Measurements from ENCODE around the gene C2orf42.
A peak's percentile ranks its signal among the peaks of the same experiment; 100 is the strongest.
"Not testable (repeated sequence)": the region's sequence is repeated elsewhere in the genome, so short reads cannot be mapped to it uniquely, and the experiment has no call there.

C2orf42 gene

GRCh38 chr2:70190418-70191243 lies at the start of gene C2orf42:
Gene C2orf42 (minus strand): TSS chr2:70191019. CDS start chr2:70181985, 9,034 bp downstream.
- DNase-seq, result peak; percentile 97

- no peak for DNase-seq
These were observed 49.8 kb upstream of the C2orf42 start for GRCh38 chr2:70240599-70240998.

- no peak for DNase-seq
These were observed 43.1 kb upstream of the C2orf42 start for GRCh38 chr2:70233926-70234325.

GRCh38 chr2:70226781-70227180 lies 36.0 kb upstream of the C2orf42 start:
- DNase-seq, result no peak

DNA sequence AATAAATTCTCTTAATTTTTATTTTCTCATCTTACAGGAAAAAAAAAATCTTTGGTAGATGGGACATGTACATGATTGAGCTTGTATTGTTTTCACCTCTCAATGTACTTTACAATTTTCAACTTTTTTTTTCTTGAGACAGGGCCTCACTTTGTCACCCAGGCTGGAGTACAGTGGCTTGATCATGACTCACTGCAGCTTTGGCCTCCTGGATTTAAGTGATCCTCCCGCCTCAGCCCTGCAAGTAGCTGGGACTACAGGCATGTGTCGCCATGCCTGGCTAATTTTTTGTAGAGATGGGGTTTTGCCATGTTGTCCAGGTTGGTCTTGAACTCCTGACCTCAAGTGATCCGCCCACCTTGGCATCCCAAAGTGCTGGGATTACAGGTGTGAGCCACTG lies 32.5 kb upstream of the C2orf42 start:
- not testable (repeated sequence) for DNase-seq

- no peak for DNase-seq
These were observed 24.2 kb upstream of the C2orf42 start for GRCh38 chr2:70214953-70215549.

DNA sequence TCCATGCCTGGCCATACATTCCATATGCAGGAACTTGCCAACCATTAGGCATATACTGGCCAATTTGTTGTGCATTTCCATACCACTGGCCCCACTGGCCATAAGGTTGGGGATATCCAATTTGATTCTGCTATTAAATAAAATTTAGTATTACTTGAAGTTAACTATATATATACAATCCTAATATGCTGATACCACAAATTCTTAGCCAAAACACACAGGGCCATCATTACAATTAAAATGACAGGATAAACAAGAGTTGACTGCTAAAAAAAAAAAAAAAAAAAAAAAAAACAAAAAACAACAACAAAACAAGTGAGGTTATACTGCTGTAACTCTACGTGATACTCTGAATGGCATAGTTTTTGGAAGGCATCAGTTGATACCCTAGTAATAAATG lies 23.5 kb upstream of the C2orf42 start:
- DNase-seq, result no peak

- no peak for DNase-seq
These were observed 21.6 kb upstream of the C2orf42 start for GRCh38 chr2:70212298-70212932.

DNA sequence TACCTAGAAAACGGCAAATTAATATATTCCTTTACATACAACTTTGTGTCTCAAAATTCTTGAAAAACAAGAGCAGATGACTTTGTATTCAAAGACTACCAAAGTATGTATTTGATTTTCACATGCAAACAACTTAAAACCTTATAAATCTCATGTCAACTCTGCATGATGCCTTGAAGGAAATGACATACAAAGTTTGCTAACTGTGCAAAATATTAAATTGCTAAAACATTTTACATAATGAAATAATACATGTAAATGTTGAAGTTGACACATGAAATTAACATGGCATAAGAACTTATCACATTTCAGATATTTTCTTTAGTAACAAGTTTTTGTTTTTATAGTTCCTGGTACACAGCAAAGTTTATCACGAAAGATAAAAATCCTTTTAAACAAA lies 20.8 kb upstream of the C2orf42 start:
- no peak for DNase-seq

- no peak for DNase-seq
These were observed 13.6 kb upstream of the C2orf42 start for GRCh38 chr2:70204452-70204851.

DNA sequence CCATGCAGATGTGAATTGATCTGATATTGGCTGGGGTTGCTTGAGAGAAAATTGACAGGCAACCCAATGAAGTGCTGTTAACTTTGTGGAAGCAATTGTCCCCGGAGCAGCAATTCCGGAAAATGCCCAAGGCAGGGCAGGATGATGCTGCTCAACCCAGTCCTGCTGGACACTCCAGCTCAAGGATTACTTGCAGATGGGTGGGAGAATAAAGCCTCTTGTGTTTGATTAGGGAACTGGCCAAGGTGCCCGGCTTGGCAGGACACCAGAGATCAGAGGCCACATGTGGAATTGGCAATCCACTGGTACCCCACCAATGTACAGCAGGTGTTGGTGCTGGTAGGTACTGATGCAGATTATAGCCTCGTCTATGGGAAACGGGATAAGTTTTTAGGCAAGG lies 12.3 kb upstream of the C2orf42 start:
- DNase-seq, result no peak

DNA sequence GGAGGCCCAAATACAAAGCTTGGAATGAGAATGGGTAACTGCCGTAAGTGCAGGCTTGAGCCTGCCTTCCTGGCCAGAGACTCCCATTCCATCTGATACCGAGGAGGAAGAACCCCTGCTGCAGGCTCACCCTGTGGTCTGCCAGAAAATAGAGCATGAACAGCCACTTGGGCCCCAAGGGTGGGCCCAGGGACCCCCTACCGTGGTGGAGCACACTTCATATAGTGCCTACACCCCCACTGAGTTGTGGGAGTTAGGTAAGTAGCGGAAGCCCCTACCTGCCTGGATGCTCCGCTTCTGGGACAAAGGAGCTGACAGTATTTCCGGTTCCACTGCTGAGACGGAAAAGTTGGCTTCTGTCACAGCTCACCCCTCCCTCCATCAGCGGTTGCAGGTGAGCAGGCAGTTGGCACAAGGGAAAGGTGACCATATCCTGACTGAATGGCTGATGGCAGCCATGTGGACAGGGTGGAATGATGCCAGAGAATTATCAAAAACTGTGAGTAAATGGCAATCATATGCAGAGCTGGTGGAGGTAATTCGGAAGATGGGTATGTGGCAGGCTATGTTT lies 11.5 kb upstream of the C2orf42 start:
- no peak for DNase-seq

- no peak for DNase-seq
These were observed 11.0 kb upstream of the C2orf42 start for GRCh38 chr2:70201831-70202230.

DNA sequence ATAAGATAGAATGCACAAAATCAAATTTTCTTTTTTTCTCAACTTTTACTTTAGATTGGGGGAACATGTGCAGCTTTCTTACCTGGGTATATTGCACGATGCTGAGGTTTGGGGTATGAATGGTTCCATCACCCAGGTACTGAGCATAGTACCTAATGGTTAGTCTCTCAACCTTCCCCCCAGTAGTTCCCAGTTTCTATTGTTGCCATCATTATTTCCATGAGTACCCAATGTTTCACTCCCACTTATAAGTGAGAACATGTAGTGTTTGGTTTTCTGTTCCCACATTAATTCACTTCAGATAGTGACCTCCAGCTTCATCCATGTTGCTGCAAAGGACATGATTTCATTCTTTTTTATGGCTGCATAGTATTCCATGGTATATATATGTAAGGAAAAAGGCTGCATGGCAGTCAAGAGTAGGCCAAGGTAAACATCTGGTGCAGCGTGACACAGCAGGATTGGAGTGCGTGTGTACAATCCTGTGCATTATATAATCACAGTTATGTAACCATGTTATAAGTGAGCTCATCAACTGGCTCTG lies 10.5 kb upstream of the C2orf42 start:
- no peak for DNase-seq

GRCh38 chr2:70199320-70199864 lies 8.6 kb upstream of the C2orf42 start:
- DNase-seq, result no peak

- no peak for DNase-seq
These were observed 1.7 kb upstream of the C2orf42 start for GRCh38 chr2:70192516-70192915.

DNA sequence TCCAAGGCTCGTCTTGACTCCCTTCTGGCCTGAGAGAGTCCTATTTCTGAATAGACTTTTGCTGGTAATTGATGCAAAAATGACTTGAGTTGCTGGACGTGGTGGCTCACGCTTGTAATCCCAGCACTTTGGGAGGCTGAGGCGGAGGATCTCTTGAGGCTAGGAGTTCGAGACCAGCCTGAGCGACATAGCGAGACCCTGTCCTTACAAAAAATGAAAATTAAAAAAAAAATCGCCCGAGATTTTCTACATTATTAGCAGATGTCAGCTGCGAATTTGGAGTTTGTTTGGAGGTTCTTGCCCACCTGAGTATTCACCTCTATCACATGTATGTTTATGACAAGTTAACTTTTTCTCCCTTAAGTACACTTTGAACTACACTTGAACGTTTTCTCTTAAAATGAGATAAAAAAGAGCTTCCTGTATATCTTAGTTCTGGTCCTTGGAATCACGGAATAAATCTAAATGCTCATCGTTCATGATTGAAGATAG lies 471 bp upstream of the C2orf42 start:
- DNase-seq, result no peak

- DNase-seq, result no peak
These were observed 2.4 kb downstream of the C2orf42 start for GRCh38 chr2:70188460-70188859.

DNA sequence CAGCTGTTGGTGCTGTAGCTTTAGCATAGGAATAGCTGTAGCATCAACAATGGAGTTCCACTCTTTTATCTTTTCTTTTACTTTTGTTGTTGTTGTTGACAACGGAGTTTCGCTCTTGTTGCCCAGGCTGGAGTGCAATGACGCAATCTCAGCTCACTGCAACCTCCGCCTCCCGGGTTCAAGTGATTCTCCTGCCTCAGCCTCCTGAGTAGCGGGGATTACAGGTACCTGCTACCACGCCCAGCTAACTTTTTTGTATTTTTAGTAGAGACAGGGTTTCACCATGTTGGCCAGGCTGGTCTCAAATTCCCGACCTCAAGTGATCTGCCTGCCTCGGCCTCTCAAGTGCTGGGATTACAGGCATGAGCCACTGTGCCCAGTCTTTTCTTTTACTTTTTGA lies 3.6 kb downstream of the C2orf42 start:
- not testable (repeated sequence) for DNase-seq

GRCh38 chr2:70182689-70183088 lies 8.1 kb downstream of the C2orf42 start:
- DNase-seq, result no peak

DNA sequence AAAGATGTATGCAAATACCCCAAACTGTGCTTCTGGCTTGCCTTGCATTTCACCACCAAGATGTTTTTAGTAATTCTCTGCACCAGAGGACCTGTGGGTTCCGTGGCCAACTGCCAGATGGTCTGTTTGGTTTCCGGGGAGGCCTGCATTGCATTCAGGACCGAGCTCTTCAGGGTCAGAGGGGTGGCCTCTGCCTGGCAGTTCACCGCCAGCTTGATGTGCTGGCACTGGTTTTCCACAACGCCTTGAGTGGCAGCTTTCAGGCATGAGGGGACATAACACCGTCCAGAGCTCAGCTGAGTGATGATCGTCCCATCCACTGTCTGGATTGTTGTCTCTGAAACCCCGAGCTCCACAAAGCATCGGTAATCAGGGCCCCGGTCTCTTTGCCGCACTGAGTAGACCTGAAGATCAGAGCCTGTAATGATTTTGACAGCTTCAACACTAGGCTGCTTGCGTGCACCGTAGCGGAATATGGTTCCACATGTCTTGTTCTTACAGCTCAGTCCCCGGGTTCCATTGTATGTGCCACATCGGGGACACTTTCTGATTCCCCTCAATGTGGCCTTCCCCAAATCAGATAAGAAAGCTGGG lies 9.4 kb downstream of the C2orf42 start:
- DNase-seq, result no peak

GRCh38 chr2:70173520-70173919 lies 17.3 kb downstream of the C2orf42 start:
- no peak for DNase-seq
